ENCODE data around the gene MINK1.
"Not testable (repeated sequence)": the region's sequence is repeated elsewhere in the genome, so short reads cannot be mapped to it uniquely, and the experiment has no call there.

Gene MINK1

GRCh38 chr17:4812690-4813089 lies 20.4 kb upstream of the MINK1 start:
- DNase-seq = no peak

GRCh38 chr17:4815043-4815675 lies 18.0 kb upstream of the MINK1 start:
- DNase-seq = no peak

GRCh38 chr17:4816826-4817225 lies 16.3 kb upstream of the MINK1 start:
- no peak for DNase-seq

- DNase-seq = no peak
Measured at GRCh38 chr17:4818276-4818675, 14.9 kb upstream of the MINK1 start.

GRCh38 chr17:4822835-4823234 lies 10.3 kb upstream of the MINK1 start:
- DNase-seq = no peak

- no peak for DNase-seq
Measured at GRCh38 chr17:4823373-4824089, 9.6 kb upstream of the MINK1 start.

- no peak for DNase-seq
Measured at GRCh38 chr17:4827399-4827798, 5.7 kb upstream of the MINK1 start.

- DNase-seq = not testable (repeated sequence)
Measured at GRCh38 chr17:4832829-4833177, 337 bp upstream of the MINK1 start.

- DNase-seq = no peak
Measured at GRCh38 chr17:4833941-4834680, 971 bp downstream of the MINK1 start.

GRCh38 chr17:4834681-4835020 lies 1.5 kb downstream of the MINK1 start:
- DNase-seq = no peak

- DNase-seq = no peak
Measured at GRCh38 chr17:4836221-4836620, 3.1 kb downstream of the MINK1 start.

- no peak for DNase-seq
Measured at GRCh38 chr17:4837471-4838308, 4.5 kb downstream of the MINK1 start.

GRCh38 chr17:4838309-4838785 lies 5.2 kb downstream of the MINK1 start:
- DNase-seq = no peak

GRCh38 chr17:4839221-4839620 lies 6.1 kb downstream of the MINK1 start:
- DNase-seq = no peak

- DNase-seq = no peak
Measured at GRCh38 chr17:4839965-4840892, 7.1 kb downstream of the MINK1 start.

GRCh38 chr17:4840893-4841242 lies 7.7 kb downstream of the MINK1 start:
- DNase-seq = no peak

GRCh38 chr17:4842376-4842775 lies 9.2 kb downstream of the MINK1 start:
- DNase-seq = no peak

- DNase-seq = no peak
Measured at GRCh38 chr17:4843321-4844000, 10.3 kb downstream of the MINK1 start.

GRCh38 chr17:4845118-4845517 lies 12.0 kb downstream of the MINK1 start:
- DNase-seq = no peak

- no peak for DNase-seq
Measured at GRCh38 chr17:4846635-4847390, 13.7 kb downstream of the MINK1 start.

- DNase-seq = peak; percentile 67
Measured at GRCh38 chr17:4849011-4849536, 15.9 kb downstream of the MINK1 start.
